Calu3 (cell line): ENCODE measurements around the gene EYS. TPM values are rescaled to one million over a fixed set of nuclear protein-coding genes. Genes with fewer than 3 reads are reported as not detected.
A peak's percentile ranks its signal among the peaks of the same experiment; 100 is the strongest.

Experiments
- BruUV-seq: library from RNA; stranded (reverse); fragments of 400-500 nt; replicated peaks from 2 replicates; lab custom pipeline; 2021; lab: Mats Ljungman, UMichigan
- CTCF ChIA-PET: fragments of 300-600 bp; sonication (Branson Sonifier 250); formaldehyde crosslinking; loops from one replicate; lab custom pipeline; 2022; ENCODE audit warnings: antibody characterized with exemption; lab: Charles Lee
- DNase-seq: peaks from one replicate; pipeline ENCODE4 v3.0.0; 2022
- H3K27ac Mint-ChIP-seq: one replicate; pipeline ENCODE4 v1.8.0; 2022; ENCODE audit warnings: mixed read lengths; ENCODE audit not compliant: unreplicated experiment
- H3K27me3 Mint-ChIP-seq: one replicate; pipeline ENCODE4 v1.8.0; 2022; ENCODE audit warnings: mixed read lengths; ENCODE audit not compliant: unreplicated experiment
- H3K36me3 Mint-ChIP-seq: one replicate; pipeline ENCODE4 v1.8.0; 2022; ENCODE audit warnings: mild to moderate bottlenecking, moderate library complexity, mixed read lengths; ENCODE audit not compliant: insufficient read depth, unreplicated experiment
- H3K4me1 Mint-ChIP-seq: one replicate; pipeline ENCODE4 v1.8.0; 2022; ENCODE audit warnings: mild to moderate bottlenecking, low read depth, mixed read lengths; ENCODE audit not compliant: unreplicated experiment
- H3K4me3 Mint-ChIP-seq: one replicate; pipeline ENCODE4 v1.8.0; 2022; ENCODE audit warnings: mild to moderate bottlenecking, low read depth, moderate library complexity, mixed read lengths; ENCODE audit not compliant: unreplicated experiment
- H3K9me3 Mint-ChIP-seq: one replicate; pipeline ENCODE4 v1.8.0; 2022; ENCODE audit warnings: low read depth, mixed read lengths; ENCODE audit not compliant: unreplicated experiment
- CTCF ChIP-seq: fragments of 200-600 bp; IDR thresholded peaks from one replicate; pipeline ENCODE4 v1.8.0; 2022; ENCODE audit warnings: antibody characterized with exemption; ENCODE audit not compliant: unreplicated experiment
- intact Hi-C: fragments of 100-400 bp; cut with micrococcal nuclease; formaldehyde crosslinking; loops from one replicate; pipeline ENCODE4 v1.10.0; 2022; ENCODE audit not compliant: unreplicated experiment
- total RNA-seq: library from RNA; stranded (reverse); gene quantifications from 2 replicates; pipeline ENCODE4 v1.2.3, GENCODE V29; 2022

The EYS gene
- total RNA-seq, 1 experiment from 2014 or later: not detected

GRCh38 chr6:63799313-63799712 lies 1907.7 kb downstream of the EYS start:
- no TSS peak for BruUV-seq
- no peak for DNase-seq
- no peak for TF ChIP-seq CTCF
- Mint-ChIP-seq H3K27ac (peak overlapping the region; percentile 50), H3K4me1 (peaks cover 24% of the 10 kb centered on the region), H3K4me3 (peak overlapping the region; percentile 52), H3K9me3 (no peaks in the 10 kb centered on the region), H3K36me3 (no peaks in the 10 kb centered on the region), H3K27me3 (no peaks in the 10 kb centered on the region)
- intact Hi-C loops: no loop called here
- CTCF ChIA-PET: interaction anchor here (0.5 to 1.0 kb wide), 3 partner anchors 17 to 447 kb away, joined by 3 read pairs; no protein-coding TSS in a partner anchor

- Mint-ChIP-seq H3K9me3 (no peaks in the 10 kb centered on the region), H3K27ac (no peak overlapping the region), H3K36me3 (no peaks in the 10 kb centered on the region), H3K4me3 (no peak overlapping the region), H3K4me1 (peaks cover 23% of the 10 kb centered on the region), H3K27me3 (no peaks in the 10 kb centered on the region)
- CTCF ChIA-PET: interaction anchor here (0.6 kb wide), 1 partner anchor 236 kb away, joined by 3 read pairs; no protein-coding TSS in a partner anchor
- BruUV-seq: no TSS peak
- intact Hi-C loops: no loop called here
- no peak for TF ChIP-seq CTCF
- no peak for DNase-seq
Observed at GRCh38 chr6:63798378-63798777, 1908.6 kb downstream of the EYS start.

GRCh38 chr6:63797721-63798120 lies 1909.3 kb downstream of the EYS start:
- no TSS peak for BruUV-seq
- no peaks in the 10 kb centered on the region for H3K27me3 Mint-ChIP-seq
- peaks cover 23% of the 10 kb centered on the region for H3K4me1 Mint-ChIP-seq
- no peak overlapping the region for H3K27ac Mint-ChIP-seq
- no peaks in the 10 kb centered on the region for H3K9me3 Mint-ChIP-seq
- TF ChIP-seq CTCF: no peak
- no peak overlapping the region for H3K4me3 Mint-ChIP-seq
- intact Hi-C loops: no loop called here
- DNase-seq: no peak
- CTCF ChIA-PET: no interaction called here
- H3K36me3 Mint-ChIP-seq: no peaks in the 10 kb centered on the region

- peaks cover 16% of the 10 kb centered on the region for H3K4me1 Mint-ChIP-seq
- TF ChIP-seq CTCF: no peak
- CTCF ChIA-PET: no interaction called here
- intact Hi-C loops: no loop called here
- H3K9me3 Mint-ChIP-seq: no peaks in the 10 kb centered on the region
- no peaks in the 10 kb centered on the region for H3K36me3 Mint-ChIP-seq
- BruUV-seq: no TSS peak
- H3K27me3 Mint-ChIP-seq: no peaks in the 10 kb centered on the region
- no peak overlapping the region for H3K4me3 Mint-ChIP-seq
- DNase-seq: no peak
- H3K27ac Mint-ChIP-seq: no peak overlapping the region
Observed at GRCh38 chr6:63795826-63796225, 1911.2 kb downstream of the EYS start.
